HCT116 (cell line): Measurements from ENCODE around the gene FBXO48. TPM values are rescaled to one million over a fixed set of nuclear protein-coding genes. Genes with fewer than 3 reads are reported as not detected.

Experiments
- ATAC-seq: fragments of 200-7000 bp; cut with Tn5 transposase; 2 replicates; pipeline ENCODE4 v1.9.1; 2020; ENCODE audit warnings: mild to moderate bottlenecking, moderate library complexity
- BruUV-seq: library from RNA; stranded (reverse); fragments of 400-500 nt; replicated peaks from 2 replicates; lab custom pipeline; 2021; lab: Mats Ljungman, UMichigan
- CTCF ChIA-PET: fragments of 300-600 bp; sonication (Branson Sonifier 250); formaldehyde crosslinking; loops from one replicate; lab custom pipeline; 2021; ENCODE audit warnings: antibody characterized with exemption; lab: Charles Lee
- POLR2A ChIA-PET: fragments of 300-600, 350-600 bp; sonication (Branson Sonifier 250); formaldehyde crosslinking; loops from one replicate; lab custom pipeline; 2021; ENCODE audit warnings: antibody characterized with exemption; lab: Charles Lee
- RAD21 ChIA-PET, 2 experiments: fragments of 300-600 bp; sonication (Branson Sonifier 250); formaldehyde crosslinking; loops; one replicate each; lab custom pipeline; 2023; ENCODE audit warnings: low total read pairs in 2 of 2; ENCODE audit not compliant: uncharacterized antibody in 2 of 2, unreplicated experiment in 2 of 2, low non-redundant PET in 1 of 2; lab: Charles Lee
- DNase-seq: peaks from one replicate; pipeline ENCODE4 v3.0.0-alpha.2; 2010; ENCODE audit warnings: low read depth, low spot score
- H2AFZ ChIP-seq: fragments of 200-600 bp; shearing (Covaris generic), sonication (generic); 2 replicates; pipeline ENCODE4 v1.6.1; 2017; ENCODE audit warnings: low read depth, mixed run types, mixed read lengths, antibody characterized with exemption, low read length; ENCODE audit not compliant: poor library complexity, severe bottlenecking
- H3K27ac ChIP-seq: 2 replicates; pipeline ENCODE4 v1.5.1; 2012; ENCODE audit warnings: low read depth, low read length
- H3K27me3 ChIP-seq: fragments of 200-600 bp; sonication (generic); 2 replicates; pipeline ENCODE4 v1.6.1; 2016; ENCODE audit warnings: mixed run types, low read length, mixed read lengths; ENCODE audit not compliant: insufficient read depth
- H3K36me3 ChIP-seq, 2 experiments: fragments of 200-500 bp in 1 of 2; fragments of 200-600 bp in 1 of 2; sonication (Bioruptor generic) in 1 of 2; sonication (generic) in 1 of 2; 2 replicates each; pipeline versions ENCODE4 v1.5.1 to v1.6.1; 2014 to 2016; ENCODE audit warnings: low read length in 2 of 2, inconsistent platforms in 1 of 2, mixed read lengths in 1 of 2, mixed run types in 1 of 2; ENCODE audit not compliant: insufficient read depth in 2 of 2, control insufficient read depth in 1 of 2
- H3K4me1 ChIP-seq, 2 experiments: fragments of 200-600 bp in 1 of 2; sonication (generic) in 1 of 2; 2 replicates each; pipeline versions ENCODE4 v1.5.1 to v1.6.1; 2012 to 2017; ENCODE audit warnings: low read length in 2 of 2, inconsistent platforms in 1 of 2, mild to moderate bottlenecking in 1 of 2, mixed read lengths in 1 of 2, mixed run types in 1 of 2, moderate library complexity in 1 of 2; ENCODE audit not compliant: insufficient read depth in 2 of 2, control insufficient read depth in 1 of 2
- H3K4me2 ChIP-seq: fragments of 200-600 bp; sonication (generic); 2 replicates; pipeline ENCODE4 v1.6.1; 2017; ENCODE audit warnings: mixed run types, low read length, mixed read lengths
- H3K4me3 ChIP-seq, 2 experiments: fragments of 200-600 bp in 1 of 2; sonication (generic) in 1 of 2; replicated peaks in 1 of 2; 2 replicates each; pipeline ENCODE4 v1.5.1; 2011 to 2016; ENCODE audit warnings: low read length in 2 of 2, control low read depth in 1 of 2, low read depth in 1 of 2, mild to moderate bottlenecking in 1 of 2, mixed read lengths in 1 of 2, mixed run types in 1 of 2
- H3K79me2 ChIP-seq: fragments of 200-600 bp; sonication (generic); 2 replicates; pipeline ENCODE4 v1.6.1; 2017; ENCODE audit warnings: mild to moderate bottlenecking, mixed run types, low read length, moderate library complexity, mixed read lengths; ENCODE audit not compliant: insufficient read depth
- H3K9ac ChIP-seq: fragments of 200-600 bp; sonication (generic); 2 replicates; pipeline ENCODE4 v1.6.1; 2016; ENCODE audit warnings: low read length, mixed read lengths
- H3K9me2 ChIP-seq: fragments of 200-600 bp; sonication (generic), shearing (Covaris generic); 2 replicates; pipeline ENCODE4 v1.6.1; 2017; ENCODE audit warnings: mixed run types, mild to moderate bottlenecking, moderate library complexity; ENCODE audit not compliant: insufficient read depth
- H3K9me3 ChIP-seq, 2 experiments: fragments of 200-500 bp in 1 of 2; fragments of 200-600 bp in 1 of 2; sonication (Bioruptor generic) in 1 of 2; sonication (generic) in 1 of 2; 2 replicates each; pipeline ENCODE4 v1.6.1; 2014 to 2017; ENCODE audit warnings: low read length in 2 of 2, mixed read lengths in 2 of 2, inconsistent platforms in 1 of 2, low read depth in 1 of 2, mild to moderate bottlenecking in 1 of 2, mixed run types in 1 of 2, moderate library complexity in 1 of 2; ENCODE audit not compliant: control insufficient read depth in 1 of 2, insufficient read depth in 1 of 2
- H4K20me1 ChIP-seq: fragments of 200-600 bp; sonication (generic), shearing (Covaris generic); 2 replicates; pipeline ENCODE4 v1.6.1; 2017; ENCODE audit warnings: mixed run types, mild to moderate bottlenecking, moderate library complexity; ENCODE audit not compliant: insufficient read depth
- EGR1 ChIP-seq: IDR thresholded peaks from 2 replicates; pipeline ENCODE4 v1.6.1; 2012; ENCODE audit warnings: low read depth
- JUND ChIP-seq: IDR thresholded peaks from 2 replicates; pipeline ENCODE4 v1.6.1; 2012
- POLR2A ChIP-seq: IDR thresholded peaks from 2 replicates; pipeline ENCODE4 v1.7.0; 2011; ENCODE audit warnings: borderline replicate concordance; ENCODE audit not compliant: insufficient read depth, insufficient read length; ENCODE audit errors: extremely low read depth
- REST ChIP-seq: IDR thresholded peaks from 2 replicates; pipeline ENCODE4 v1.6.1; 2012; ENCODE audit warnings: low read depth
- ZFX ChIP-seq: fragments of 450-650 bp; IDR thresholded peaks from 2 replicates; pipeline ENCODE4 v1.6.1; 2017
- intact Hi-C: fragments of 100-400 bp; cut with micrococcal nuclease; formaldehyde crosslinking; loops from 2 replicates; pipeline ENCODE4 v1.10.0; 2022
- total RNA-seq: library from RNA; stranded (reverse); gene quantifications from one replicate; pipeline ENCODE4 v1.2.1, GENCODE V29; 2021; ENCODE audit not compliant: unreplicated experiment
- TF ChIP-seq, protein P1 (sequence below), 3 experiments: fragments of 200-600 bp in 1 of 3; sonication (generic) in 1 of 3; IDR thresholded peaks in 2 of 3; conservative IDR thresholded peaks in 1 of 3; 2 replicates each; pipeline ENCODE4 v1.5.1; 2012 to 2017; ENCODE audit warnings: low read depth in 2 of 3, low read length in 2 of 3, antibody characterized with exemption in 1 of 3, borderline replicate concordance in 1 of 3, control low read depth in 1 of 3, mild to moderate bottlenecking in 1 of 3, mixed read lengths in 1 of 3, mixed run types in 1 of 3, moderate library complexity in 1 of 3; ENCODE audit not compliant: insufficient read depth in 1 of 3
- TF ChIP-seq, protein P2 (sequence below): IDR thresholded peaks from 2 replicates; pipeline ENCODE4 v1.6.1; 2012
- TF ChIP-seq, protein P3 (sequence below): IDR thresholded peaks from 2 replicates; pipeline ENCODE4 v1.6.1; 2011; ENCODE audit warnings: mild to moderate bottlenecking, low read length, moderate library complexity; ENCODE audit not compliant: insufficient replicate concordance; ENCODE audit errors: extremely low read depth

FBXO48 gene
- total RNA-seq, 1 experiment from 2014 or later = 0.91 TPM

- POLR2A ChIA-PET = no interaction called here
These were observed 35.6 kb downstream of the FBXO48 start for GRCh38 chr2:68431316-68431972.

More at GRCh38 chr2:68431316-68431972, 35.6 kb downstream of the FBXO48 start:
- Histone ChIP-seq H3K36me3 (no peaks in the 10 kb centered on the region), H3K4me3 (no peak overlapping the region), H3K9me2 (no peaks in the 10 kb centered on the region), H2AFZ (no peak overlapping the region), H3K79me2 (no peaks in the 10 kb centered on the region), H3K4me2 (no peak overlapping the region), H4K20me1 (no peaks in the 10 kb centered on the region), H3K9me3 (no peaks in the 10 kb centered on the region), H3K27ac (no peak overlapping the region), H3K4me1 (no peaks in the 10 kb centered on the region), H3K9ac (no peak overlapping the region), H3K27me3 (no peaks in the 10 kb centered on the region; the same call in 1 of the 2 replicates)
- ChIA-PET CTCF (interaction anchor here (1.3 kb wide), 1 partner anchor 10 kb away, joined by 7 read pairs; no protein-coding TSS in a partner anchor), RAD21 (no interaction called here)
- intact Hi-C loops = no loop called here
- no TSS peak for BruUV-seq
- DNase-seq = no peak
- ATAC-seq = no peak
- TF ChIP-seq EGR1 = no peak
- TF ChIP-seq, protein P1, sequence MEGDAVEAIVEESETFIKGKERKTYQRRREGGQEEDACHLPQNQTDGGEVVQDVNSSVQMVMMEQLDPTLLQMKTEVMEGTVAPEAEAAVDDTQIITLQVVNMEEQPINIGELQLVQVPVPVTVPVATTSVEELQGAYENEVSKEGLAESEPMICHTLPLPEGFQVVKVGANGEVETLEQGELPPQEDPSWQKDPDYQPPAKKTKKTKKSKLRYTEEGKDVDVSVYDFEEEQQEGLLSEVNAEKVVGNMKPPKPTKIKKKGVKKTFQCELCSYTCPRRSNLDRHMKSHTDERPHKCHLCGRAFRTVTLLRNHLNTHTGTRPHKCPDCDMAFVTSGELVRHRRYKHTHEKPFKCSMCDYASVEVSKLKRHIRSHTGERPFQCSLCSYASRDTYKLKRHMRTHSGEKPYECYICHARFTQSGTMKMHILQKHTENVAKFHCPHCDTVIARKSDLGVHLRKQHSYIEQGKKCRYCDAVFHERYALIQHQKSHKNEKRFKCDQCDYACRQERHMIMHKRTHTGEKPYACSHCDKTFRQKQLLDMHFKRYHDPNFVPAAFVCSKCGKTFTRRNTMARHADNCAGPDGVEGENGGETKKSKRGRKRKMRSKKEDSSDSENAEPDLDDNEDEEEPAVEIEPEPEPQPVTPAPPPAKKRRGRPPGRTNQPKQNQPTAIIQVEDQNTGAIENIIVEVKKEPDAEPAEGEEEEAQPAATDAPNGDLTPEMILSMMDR (IDR thresholded peaks at IDR 0.05 in 2 of 3, conservative IDR thresholded peaks at IDR 0.05 in 1 of 3; ENCODE audit: borderline replicate concordance in 1 of 3, insufficient read depth in 1 of 3, low read depth in 2 of 3, low read length in 2 of 3) = no peak
- no peak for TF ChIP-seq ZFX
- no peak for TF ChIP-seq JUND
- TF ChIP-seq, protein P2, sequence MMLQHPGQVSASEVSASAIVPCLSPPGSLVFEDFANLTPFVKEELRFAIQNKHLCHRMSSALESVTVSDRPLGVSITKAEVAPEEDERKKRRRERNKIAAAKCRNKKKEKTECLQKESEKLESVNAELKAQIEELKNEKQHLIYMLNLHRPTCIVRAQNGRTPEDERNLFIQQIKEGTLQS = no peak
- TF ChIP-seq, protein P3, sequence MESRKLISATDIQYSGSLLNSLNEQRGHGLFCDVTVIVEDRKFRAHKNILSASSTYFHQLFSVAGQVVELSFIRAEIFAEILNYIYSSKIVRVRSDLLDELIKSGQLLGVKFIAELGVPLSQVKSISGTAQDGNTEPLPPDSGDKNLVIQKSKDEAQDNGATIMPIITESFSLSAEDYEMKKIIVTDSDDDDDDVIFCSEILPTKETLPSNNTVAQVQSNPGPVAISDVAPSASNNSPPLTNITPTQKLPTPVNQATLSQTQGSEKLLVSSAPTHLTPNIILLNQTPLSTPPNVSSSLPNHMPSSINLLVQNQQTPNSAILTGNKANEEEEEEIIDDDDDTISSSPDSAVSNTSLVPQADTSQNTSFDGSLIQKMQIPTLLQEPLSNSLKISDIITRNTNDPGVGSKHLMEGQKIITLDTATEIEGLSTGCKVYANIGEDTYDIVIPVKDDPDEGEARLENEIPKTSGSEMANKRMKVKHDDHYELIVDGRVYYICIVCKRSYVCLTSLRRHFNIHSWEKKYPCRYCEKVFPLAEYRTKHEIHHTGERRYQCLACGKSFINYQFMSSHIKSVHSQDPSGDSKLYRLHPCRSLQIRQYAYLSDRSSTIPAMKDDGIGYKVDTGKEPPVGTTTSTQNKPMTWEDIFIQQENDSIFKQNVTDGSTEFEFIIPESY = no peak
- no peak for TF ChIP-seq REST
- no peak for TF ChIP-seq POLR2A
